Measurements from ENCODE around the gene RASAL3. TPM values are rescaled to one million over a fixed set of nuclear protein-coding genes. Genes with fewer than 3 reads are reported as not detected.

RASAL3 gene
- total RNA-seq, 4 donors from 2014 or later: 0.33 to 7.0 (median 2.0) TPM

DNA sequence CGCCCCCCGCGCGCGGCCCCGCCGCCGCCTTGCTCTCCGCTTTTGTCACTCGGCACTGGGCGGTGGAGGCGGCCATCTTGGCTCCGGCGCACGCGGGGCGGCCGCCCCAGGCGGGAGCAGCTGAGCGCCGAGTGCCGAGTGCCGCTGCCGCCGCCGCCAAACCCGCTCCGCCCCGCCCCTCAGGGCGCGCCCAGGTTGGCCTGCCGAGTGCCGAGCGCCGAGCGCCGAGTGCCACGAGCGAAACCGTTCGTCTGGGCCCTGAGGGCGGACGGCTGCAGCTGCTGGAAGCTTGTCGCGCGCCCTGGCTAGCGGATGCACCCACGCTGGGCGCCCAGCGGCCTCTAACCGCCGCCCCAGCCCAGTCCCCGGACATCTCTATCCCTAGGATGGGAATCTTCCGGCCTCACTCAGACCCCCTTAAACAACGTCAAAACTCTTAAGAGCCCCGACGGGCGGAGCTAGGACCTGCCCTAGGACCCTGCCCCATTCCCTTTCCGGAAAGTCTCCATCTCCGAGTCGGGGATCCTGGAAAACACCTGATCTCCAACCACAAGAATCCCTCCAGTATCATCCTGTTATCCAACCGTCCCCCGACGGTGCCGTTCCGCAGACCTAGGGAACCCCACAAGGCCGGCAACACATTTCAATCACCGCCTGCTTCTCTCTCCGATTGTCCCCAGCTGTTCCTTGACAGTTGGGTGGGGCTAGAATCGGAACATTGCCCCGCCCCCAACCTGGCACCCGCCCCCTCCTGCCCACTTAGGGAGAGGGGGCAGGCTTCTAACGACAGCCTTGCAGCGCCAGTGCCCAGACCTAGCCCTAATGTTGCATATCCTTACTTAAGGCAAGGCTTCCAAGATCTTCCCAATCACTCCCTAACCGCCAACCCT is 31.5 kb downstream of the RASAL3 start:
- TF ChIP-seq, protein P1, sequence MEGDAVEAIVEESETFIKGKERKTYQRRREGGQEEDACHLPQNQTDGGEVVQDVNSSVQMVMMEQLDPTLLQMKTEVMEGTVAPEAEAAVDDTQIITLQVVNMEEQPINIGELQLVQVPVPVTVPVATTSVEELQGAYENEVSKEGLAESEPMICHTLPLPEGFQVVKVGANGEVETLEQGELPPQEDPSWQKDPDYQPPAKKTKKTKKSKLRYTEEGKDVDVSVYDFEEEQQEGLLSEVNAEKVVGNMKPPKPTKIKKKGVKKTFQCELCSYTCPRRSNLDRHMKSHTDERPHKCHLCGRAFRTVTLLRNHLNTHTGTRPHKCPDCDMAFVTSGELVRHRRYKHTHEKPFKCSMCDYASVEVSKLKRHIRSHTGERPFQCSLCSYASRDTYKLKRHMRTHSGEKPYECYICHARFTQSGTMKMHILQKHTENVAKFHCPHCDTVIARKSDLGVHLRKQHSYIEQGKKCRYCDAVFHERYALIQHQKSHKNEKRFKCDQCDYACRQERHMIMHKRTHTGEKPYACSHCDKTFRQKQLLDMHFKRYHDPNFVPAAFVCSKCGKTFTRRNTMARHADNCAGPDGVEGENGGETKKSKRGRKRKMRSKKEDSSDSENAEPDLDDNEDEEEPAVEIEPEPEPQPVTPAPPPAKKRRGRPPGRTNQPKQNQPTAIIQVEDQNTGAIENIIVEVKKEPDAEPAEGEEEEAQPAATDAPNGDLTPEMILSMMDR (IDR thresholded peaks at IDR 0.05; ENCODE audit: low read depth): no peak

DNA sequence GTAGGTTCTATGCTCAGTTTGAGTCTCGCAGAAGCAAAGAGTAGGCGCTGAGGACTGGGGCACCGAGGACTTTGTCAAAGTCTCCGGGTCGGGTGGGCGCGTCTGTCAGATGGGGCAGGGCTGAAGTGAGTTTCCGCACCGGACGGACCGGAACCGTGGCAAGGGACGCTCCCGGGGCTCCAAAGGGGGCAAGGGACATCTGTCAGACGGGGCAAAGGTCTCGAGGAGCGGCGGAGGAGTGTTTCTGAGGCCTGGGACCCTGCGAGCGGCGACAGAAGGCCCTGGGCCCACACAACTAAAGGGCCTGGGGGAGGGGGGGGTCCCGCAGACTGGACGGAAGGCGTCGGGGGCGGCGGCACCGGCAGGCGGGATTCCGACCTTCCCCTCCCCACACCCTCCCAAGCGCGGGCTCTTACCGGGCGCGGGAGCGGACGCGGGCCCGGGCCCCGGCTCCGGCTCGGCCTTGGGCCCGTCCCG is 32.3 kb downstream of the RASAL3 start:
- TF ChIP-seq, protein P1 (IDR thresholded peaks at IDR 0.05; ENCODE audit: low read depth): no peak

DNA sequence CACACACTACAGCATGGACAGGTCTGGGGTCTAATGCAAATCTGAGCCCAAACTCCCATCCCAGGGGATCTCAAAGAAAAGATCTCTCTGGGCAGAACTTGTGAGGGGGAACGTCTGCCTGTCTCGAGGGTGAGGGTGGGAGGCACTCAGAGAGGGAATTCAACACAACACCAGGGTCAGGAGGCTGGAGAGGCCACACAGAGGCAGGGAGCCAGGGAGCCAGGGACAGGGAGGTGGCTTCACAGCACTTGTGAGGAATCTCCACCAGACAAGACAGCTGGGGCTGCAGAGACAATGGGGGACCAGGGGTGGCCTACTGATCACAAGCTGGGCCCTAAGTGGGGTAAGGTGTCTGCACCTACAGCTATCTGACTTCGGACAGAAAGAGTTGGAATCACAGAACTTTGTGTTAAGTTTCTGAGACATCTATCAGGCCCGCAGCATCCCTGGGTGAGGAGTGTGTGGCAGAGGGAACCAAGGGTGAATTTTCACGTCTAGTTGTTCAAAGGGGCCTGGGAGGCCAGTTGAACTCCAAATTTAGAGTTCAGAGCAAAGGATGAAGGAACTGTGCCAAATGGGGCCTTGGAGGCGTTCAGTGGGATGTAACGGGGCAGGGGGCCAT is 32.8 kb downstream of the RASAL3 start:
- TF ChIP-seq, protein P1 (IDR thresholded peaks at IDR 0.05; ENCODE audit: low read depth): no peak

DNA sequence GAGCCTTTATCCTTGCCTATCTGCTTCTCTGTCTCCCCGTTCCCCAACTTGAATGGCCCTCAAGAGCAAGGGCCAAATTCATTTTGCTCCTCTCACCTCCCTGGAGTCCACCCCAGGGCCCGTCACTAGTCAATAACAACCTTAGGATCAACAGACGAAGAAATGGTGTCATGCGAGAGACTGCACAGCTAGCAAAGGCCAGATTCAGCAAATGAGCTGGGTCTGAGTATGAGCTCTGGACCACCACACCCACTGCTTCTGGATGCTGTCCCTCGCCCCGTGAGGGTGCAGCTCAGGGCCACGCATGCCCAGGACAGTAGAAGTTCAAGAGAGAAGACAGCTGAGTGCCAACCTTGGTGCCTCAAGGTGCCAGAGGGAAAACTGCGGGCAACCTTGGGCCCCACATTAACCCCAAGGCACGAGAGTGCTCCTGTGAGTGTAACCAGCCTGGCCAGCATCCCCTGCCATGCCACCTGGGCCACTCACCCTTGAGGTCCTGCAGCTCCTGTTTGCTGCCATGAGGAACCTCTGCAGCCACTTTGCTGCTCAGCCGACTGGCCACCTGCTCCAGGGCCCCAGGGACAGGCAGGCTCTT is 33.7 kb downstream of the RASAL3 start:
- TF ChIP-seq, protein P1 (IDR thresholded peaks at IDR 0.05; ENCODE audit: low read depth): no peak

DNA sequence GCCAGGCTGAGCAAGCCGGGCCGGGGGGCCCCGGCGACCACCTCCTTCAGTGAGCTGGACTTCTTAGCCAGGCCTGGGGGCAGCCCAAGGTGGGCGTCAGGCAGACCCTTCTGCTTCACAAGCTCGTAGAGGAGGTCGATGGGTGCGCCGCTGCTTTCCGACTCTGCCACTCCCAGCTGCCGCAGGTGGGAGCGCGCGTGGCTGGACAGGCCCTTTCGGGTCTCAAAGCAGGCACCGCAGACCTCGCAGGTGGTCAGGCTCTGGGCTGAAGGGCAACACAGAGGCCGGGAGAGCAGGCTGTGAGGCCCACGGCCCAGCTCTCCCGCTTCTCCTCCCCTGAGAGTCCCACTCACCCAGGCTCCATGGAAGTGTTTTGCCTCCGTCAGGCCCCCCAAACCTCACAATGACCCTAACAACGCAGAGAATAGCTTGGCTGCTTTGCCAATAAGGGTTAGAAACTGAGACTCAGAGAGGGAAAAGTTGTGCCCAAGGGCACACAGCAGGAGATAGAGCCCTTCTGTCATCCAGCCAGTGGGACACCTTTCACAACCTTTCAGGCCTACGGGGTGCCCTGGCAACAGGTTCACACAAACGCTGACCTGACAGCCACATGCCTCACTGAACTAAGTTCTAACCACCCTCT is 34.4 kb downstream of the RASAL3 start:
- TF ChIP-seq, protein P1 (IDR thresholded peaks at IDR 0.05; ENCODE audit: low read depth): no peak

DNA sequence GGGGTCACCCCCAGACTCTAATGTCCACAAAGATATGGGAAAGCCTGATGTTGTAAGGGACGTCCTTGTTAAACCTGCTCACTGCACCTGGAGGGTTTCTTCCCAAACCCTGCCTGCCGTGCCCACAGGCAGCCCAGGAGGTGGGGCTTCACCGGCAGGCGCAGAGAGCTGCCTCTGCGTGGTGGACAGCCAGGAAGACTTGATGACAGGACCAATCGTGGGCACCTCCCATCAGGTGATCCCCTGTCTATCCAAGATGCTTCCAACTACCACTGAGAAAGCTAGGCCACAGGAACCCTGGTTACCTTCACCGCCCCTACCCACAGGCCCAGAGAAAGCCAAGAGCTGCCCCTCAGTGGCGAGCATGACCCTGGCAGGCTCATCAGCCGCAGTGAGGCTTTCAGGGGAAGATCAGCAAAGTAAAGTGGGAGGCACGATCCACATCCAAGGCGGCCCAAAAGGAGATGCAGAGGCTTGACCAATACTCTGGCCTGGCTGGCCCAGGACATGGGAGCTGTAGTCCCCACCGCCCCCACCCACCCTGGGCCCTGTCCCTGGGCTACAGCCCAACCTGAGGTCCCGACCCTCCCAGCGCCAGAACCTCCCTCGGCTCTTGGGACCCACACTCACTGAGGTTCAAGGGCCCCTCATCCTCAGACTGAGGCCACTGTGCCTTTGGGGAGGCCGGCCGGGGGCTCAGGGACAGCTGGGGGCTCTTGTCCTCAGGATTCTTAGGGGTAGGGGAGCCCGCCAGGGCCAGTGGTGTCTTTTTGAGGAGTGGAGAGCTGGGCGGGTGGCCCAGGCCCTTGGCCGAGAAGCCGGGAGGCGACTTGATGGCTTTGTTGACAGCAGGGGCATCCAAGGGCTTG is 35.2 kb downstream of the RASAL3 start:
- TF ChIP-seq, protein P1 (IDR thresholded peaks at IDR 0.05; ENCODE audit: low read depth): no peak

Measured in subcutaneous adipose tissue (tissue), 4 donors.